ENCODE measurements around the gene SMCR8. TPM values are rescaled to one million over a fixed set of nuclear protein-coding genes. Genes with fewer than 3 reads are reported as not detected.
A peak's percentile ranks its signal among the peaks of the same experiment; 100 is the strongest.

Gene SMCR8
- total RNA-seq, 1 experiment from 2014 or later: 22.4 TPM

DNA sequence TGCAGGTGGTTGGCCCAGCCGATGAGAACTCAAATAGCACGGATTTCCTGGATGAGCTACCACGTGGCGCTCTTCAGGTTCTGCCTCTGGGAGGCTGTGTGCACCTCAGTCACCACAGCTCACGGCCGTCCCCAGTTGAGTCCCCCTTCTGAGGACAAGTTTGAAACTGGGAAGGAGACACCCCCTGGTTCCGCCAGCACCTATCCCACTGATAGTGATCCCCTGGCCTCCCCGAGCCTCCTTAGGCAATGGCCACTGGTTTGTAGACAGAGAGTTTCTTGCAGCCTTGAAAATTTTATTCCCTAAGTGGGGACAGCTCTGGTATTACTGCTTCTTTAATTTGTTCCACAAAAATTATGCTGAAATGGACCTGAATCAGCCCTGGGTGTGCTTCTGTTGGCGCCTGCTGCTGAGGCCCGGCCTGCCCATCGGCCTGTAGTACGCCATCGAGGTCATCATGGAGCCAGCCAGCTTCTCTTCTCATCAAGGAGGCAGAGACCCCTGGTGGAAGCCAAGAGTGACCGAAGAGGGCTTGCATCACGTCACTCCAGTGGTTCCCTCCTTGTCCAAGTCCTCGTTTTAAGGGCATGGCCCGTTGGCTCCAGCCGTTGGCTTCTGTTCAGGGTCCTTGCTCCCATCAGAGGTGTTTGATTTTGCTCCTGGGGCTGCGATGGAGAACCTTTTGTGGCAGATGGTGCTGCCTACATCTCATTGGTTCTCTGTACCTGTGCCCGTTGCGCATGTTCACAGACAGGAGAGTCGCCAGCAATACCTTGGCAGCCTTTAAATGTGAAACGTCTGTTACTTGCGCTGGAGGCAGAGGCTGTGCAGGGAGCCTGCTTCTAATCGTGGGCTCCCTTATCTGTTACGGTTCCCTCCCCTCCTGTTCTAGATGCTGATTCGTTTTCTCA is 9.3 kb downstream of the SMCR8 start:
- Histone ChIP-seq H2AK5ac (ENCODE audit: insufficient read length, low read length) (no peak overlapping the region), H3K4me1 (ENCODE audit: insufficient read depth, low read length) (no peaks in the 10 kb centered on the region), H3K27me3 (ENCODE audit: insufficient read depth, low read length) (no peaks in the 10 kb centered on the region), H2BK20ac (ENCODE audit: low read depth, low read length, poor library complexity, severe bottlenecking) (no peak overlapping the region), H3K9me3 (ENCODE audit: control insufficient read depth, low read depth, low read length) (no peaks in the 10 kb centered on the region), H3T11ph (ENCODE audit: low read length) (no peak overlapping the region), H3K4ac (ENCODE audit: low read depth, low read length) (no peak overlapping the region), H3K56ac (ENCODE audit: insufficient read length, low read depth, low read length) (no peak overlapping the region), H3K9ac (ENCODE audit: extremely low read depth, insufficient read length, low read length) (no peak overlapping the region), H4K5ac (ENCODE audit: insufficient read length, low read depth, low read length) (no peak overlapping the region), H2BK120ac (ENCODE audit: low read depth, low read length, poor library complexity, severe bottlenecking) (no peak overlapping the region), H2AFZ (ENCODE audit: low read length) (no peak overlapping the region), H3K4me2 (ENCODE audit: insufficient read depth, insufficient read length, low read length) (no peak overlapping the region), H2BK12ac (ENCODE audit: insufficient read length, low read depth, low read length) (no peak overlapping the region), H2BK5ac (ENCODE audit: insufficient read length, low read length) (no peak overlapping the region), H4K91ac (ENCODE audit: insufficient read length, low read depth, low read length) (no peak overlapping the region), H3K14ac (ENCODE audit: insufficient read depth, low read length) (no peak overlapping the region), H3K18ac (ENCODE audit: insufficient read length, low read depth, low read length) (no peak overlapping the region), H3K23ac (ENCODE audit: insufficient read length, low read depth, low read length) (no peak overlapping the region), H4K20me1 (ENCODE audit: control insufficient read depth, insufficient read depth, insufficient read length) (no peaks in the 10 kb centered on the region), H2BK15ac (ENCODE audit: low read depth, low read length) (no peak overlapping the region), H3K79me1 (ENCODE audit: insufficient read depth, low read depth, low read length, poor library complexity, severe bottlenecking) (no peaks in the 10 kb centered on the region), H3K27ac (ENCODE audit: insufficient read length, low read depth, low read length) (no peak overlapping the region), H3K23me2 (ENCODE audit: insufficient read length, low read depth, low read length, poor library complexity, severe bottlenecking) (no peaks in the 10 kb centered on the region), H4K8ac (replicated peaks; ENCODE audit: insufficient read length, low read depth, low read length) (no peak overlapping the region), H3K79me2 (ENCODE audit: insufficient read depth, low read length) (no peaks in the 10 kb centered on the region)
- peaks cover 0 to 4% of the 10 kb centered on the region in 2 experiments; a peak in 2 of 4 replicates for H3K4me1 Mint-ChIP-seq
- peaks cover 27 to 60% (median 51%) of the 10 kb centered on the region in 3 experiments for H3K36me3 Mint-ChIP-seq (ENCODE audit: insufficient read depth in 1 of 3, low read depth in 3 of 3)
- TF ChIP-seq, protein P1, sequence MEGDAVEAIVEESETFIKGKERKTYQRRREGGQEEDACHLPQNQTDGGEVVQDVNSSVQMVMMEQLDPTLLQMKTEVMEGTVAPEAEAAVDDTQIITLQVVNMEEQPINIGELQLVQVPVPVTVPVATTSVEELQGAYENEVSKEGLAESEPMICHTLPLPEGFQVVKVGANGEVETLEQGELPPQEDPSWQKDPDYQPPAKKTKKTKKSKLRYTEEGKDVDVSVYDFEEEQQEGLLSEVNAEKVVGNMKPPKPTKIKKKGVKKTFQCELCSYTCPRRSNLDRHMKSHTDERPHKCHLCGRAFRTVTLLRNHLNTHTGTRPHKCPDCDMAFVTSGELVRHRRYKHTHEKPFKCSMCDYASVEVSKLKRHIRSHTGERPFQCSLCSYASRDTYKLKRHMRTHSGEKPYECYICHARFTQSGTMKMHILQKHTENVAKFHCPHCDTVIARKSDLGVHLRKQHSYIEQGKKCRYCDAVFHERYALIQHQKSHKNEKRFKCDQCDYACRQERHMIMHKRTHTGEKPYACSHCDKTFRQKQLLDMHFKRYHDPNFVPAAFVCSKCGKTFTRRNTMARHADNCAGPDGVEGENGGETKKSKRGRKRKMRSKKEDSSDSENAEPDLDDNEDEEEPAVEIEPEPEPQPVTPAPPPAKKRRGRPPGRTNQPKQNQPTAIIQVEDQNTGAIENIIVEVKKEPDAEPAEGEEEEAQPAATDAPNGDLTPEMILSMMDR (conservative IDR thresholded peaks at IDR 0.05): peak; percentile 19; the same call in 2 of the 3 replicates
- H3K27ac Mint-ChIP-seq: peak overlapping the region in 1 of 3 experiments; percentile 18; a peak in 2 of 7 replicates
- DNase-seq: no peak
- no peak overlapping the region; a peak in 1 of 5 replicates for H3K4me3 Mint-ChIP-seq
- H3K9me3 Mint-ChIP-seq: no peaks in the 10 kb centered on the region
- H3K27me3 Mint-ChIP-seq (ENCODE audit: low read depth): peaks cover 1% of the 10 kb centered on the region; the same call in 1 of the 2 replicates
- WGBS (ENCODE audit: extremely low coverage, insufficient read length, low lambda C conversion rate): no CpG with 5 or more reads among the region's 27 CpGs
